Measurements from ENCODE around the gene IL18RAP.

Gene IL18RAP

GRCh38 chr2:102399499-102400141 is 23.3 kb upstream of the IL18RAP start:
- Histone ChIP-seq H3K23ac (ENCODE audit: low read depth, low read length, poor library complexity) (no peak overlapping the region), H3K14ac (ENCODE audit: low read length) (no peak overlapping the region), H2AFZ (ENCODE audit: low read length) (no peak overlapping the region), H2BK12ac (ENCODE audit: low read length) (no peak overlapping the region), H2BK120ac (ENCODE audit: low read depth, low read length) (no peak overlapping the region), H3K9me3 (replicated peaks in 1 of 2; ENCODE audit: control insufficient read depth in 2 of 2, insufficient read depth in 1 of 2, low read depth in 1 of 2, low read length in 2 of 2) (no peaks in the 10 kb centered on the region), H3K9ac (ENCODE audit: low read depth, low read length, poor library complexity) (no peak overlapping the region), H3K79me1 (ENCODE audit: low read depth, low read length) (no peaks in the 10 kb centered on the region), H3K27ac (replicated peaks; ENCODE audit: low read length) (no peak overlapping the region), H3K4me2 (ENCODE audit: insufficient read depth, low read length, poor library complexity, severe bottlenecking) (no peak overlapping the region), H4K8ac (ENCODE audit: low read depth, low read length) (no peak overlapping the region), H3K18ac (ENCODE audit: low read length) (no peak overlapping the region), H2AK5ac (ENCODE audit: low read depth, low read length) (no peak overlapping the region), H3K4ac (ENCODE audit: low read length) (no peak overlapping the region), H4K91ac (ENCODE audit: low read depth, low read length, poor library complexity) (no peak overlapping the region), H3K36me3 (replicated peaks in 1 of 2; ENCODE audit: control insufficient read depth in 2 of 2, insufficient read depth in 2 of 2, low read length in 2 of 2) (no peaks in the 10 kb centered on the region), H3K4me3 (ENCODE audit: low read length in 2 of 2) (no peak overlapping the region), H2BK5ac (ENCODE audit: low read length) (no peak overlapping the region), H3K27me3 (ENCODE audit: control insufficient read depth in 3 of 3, insufficient read depth in 3 of 3, low read depth in 1 of 3, low read length in 3 of 3) (no peaks in the 10 kb centered on the region), H3K4me1 (ENCODE audit: control insufficient read depth in 2 of 2, insufficient read depth in 1 of 2, low read depth in 1 of 2, low read length in 2 of 2) (no peaks in the 10 kb centered on the region), H2BK15ac (ENCODE audit: low read length) (no peak overlapping the region)
- no CpG with 5 or more reads among the region's 7 CpGs for WGBS, 2 donors (ENCODE audit: extremely low coverage in 2 of 2, insufficient read length in 2 of 2, insufficient replicate concordance in 1 of 2)
- DNase-seq (ENCODE audit: low spot score) = no peak

DNA sequence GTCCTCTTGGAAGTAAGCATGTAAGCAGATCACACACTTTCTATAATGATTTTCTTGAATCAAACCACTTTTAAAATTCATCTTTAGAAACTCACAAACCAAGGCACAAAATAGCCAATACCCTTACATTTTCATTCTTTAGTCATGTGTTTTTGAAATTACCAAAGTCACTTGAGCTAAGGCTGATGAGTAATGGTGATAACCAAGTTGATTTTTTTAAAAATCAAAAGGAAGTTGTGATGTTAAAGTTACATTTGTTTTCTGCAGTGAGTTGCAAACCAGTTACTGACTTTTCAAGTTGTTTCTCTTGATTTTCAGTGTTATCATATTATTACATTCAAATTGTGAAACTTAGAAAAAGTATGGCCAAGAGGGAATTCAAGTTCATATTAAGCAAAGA is 21.5 kb upstream of the IL18RAP start:
- no peak overlapping the region for H2BK15ac ChIP-seq (ENCODE audit: low read length)
- H3K27ac ChIP-seq (replicated peaks; ENCODE audit: low read length) = no peak overlapping the region
- H3K4me2 ChIP-seq (ENCODE audit: insufficient read depth, low read length, poor library complexity, severe bottlenecking) = no peak overlapping the region
- H2BK120ac ChIP-seq (ENCODE audit: low read depth, low read length) = no peak overlapping the region
- DNase-seq (ENCODE audit: low spot score) = no peak
- no peak overlapping the region for H3K4me3 ChIP-seq (ENCODE audit: low read length in 2 of 2)
- H3K36me3 ChIP-seq (replicated peaks in 1 of 2; ENCODE audit: control insufficient read depth in 2 of 2, insufficient read depth in 2 of 2, low read length in 2 of 2) = no peaks in the 10 kb centered on the region
- no peak overlapping the region for H4K91ac ChIP-seq (ENCODE audit: low read depth, low read length, poor library complexity)
- no peak overlapping the region for H3K4ac ChIP-seq (ENCODE audit: low read length)
- no peak overlapping the region for H3K9ac ChIP-seq (ENCODE audit: low read depth, low read length, poor library complexity)
- no peak overlapping the region for H4K8ac ChIP-seq (ENCODE audit: low read depth, low read length)
- H3K27me3 ChIP-seq (ENCODE audit: control insufficient read depth in 3 of 3, insufficient read depth in 3 of 3, low read depth in 1 of 3, low read length in 3 of 3) = no peaks in the 10 kb centered on the region
- no peak overlapping the region for H2AK5ac ChIP-seq (ENCODE audit: low read depth, low read length)
- H2AFZ ChIP-seq (ENCODE audit: low read length) = no peak overlapping the region
- H3K14ac ChIP-seq (ENCODE audit: low read length) = no peak overlapping the region
- no peaks in the 10 kb centered on the region for H3K9me3 ChIP-seq (replicated peaks in 1 of 2; ENCODE audit: control insufficient read depth in 2 of 2, insufficient read depth in 1 of 2, low read depth in 1 of 2, low read length in 2 of 2)
- H3K79me1 ChIP-seq (ENCODE audit: low read depth, low read length) = no peaks in the 10 kb centered on the region
- H2BK5ac ChIP-seq (ENCODE audit: low read length) = no peak overlapping the region
- no peak overlapping the region for H2BK12ac ChIP-seq (ENCODE audit: low read length)
- H3K23ac ChIP-seq (ENCODE audit: low read depth, low read length, poor library complexity) = no peak overlapping the region
- H3K4me1 ChIP-seq (ENCODE audit: control insufficient read depth in 2 of 2, insufficient read depth in 1 of 2, low read depth in 1 of 2, low read length in 2 of 2) = no peaks in the 10 kb centered on the region
- H3K18ac ChIP-seq (ENCODE audit: low read length) = no peak overlapping the region

DNA sequence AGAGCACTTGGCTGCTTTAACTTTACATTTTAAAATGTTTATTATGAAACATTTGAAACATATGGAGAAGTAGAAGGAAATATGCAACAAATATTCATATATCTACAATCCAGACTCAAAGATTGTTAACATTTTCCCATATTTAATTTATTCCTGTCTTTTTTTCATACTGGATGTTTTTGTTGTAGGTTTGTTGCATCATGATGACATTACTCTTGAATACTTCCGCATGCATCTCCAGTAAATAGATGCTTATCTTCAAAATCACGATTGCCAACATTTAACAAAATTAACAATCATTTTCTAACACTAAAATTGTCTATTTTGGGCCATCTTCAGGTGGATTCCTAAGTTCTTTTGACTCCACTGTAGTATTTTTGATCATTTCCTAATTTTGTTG is 21.1 kb upstream of the IL18RAP start:
- Histone ChIP-seq H4K8ac (ENCODE audit: low read depth, low read length) (no peak overlapping the region), H3K4me3 (ENCODE audit: low read length in 2 of 2) (no peak overlapping the region), H2BK120ac (ENCODE audit: low read depth, low read length) (no peak overlapping the region), H3K27ac (replicated peaks; ENCODE audit: low read length) (no peak overlapping the region), H3K18ac (ENCODE audit: low read length) (no peak overlapping the region), H3K9ac (ENCODE audit: low read depth, low read length, poor library complexity) (no peak overlapping the region), H3K9me3 (replicated peaks in 1 of 2; ENCODE audit: control insufficient read depth in 2 of 2, insufficient read depth in 1 of 2, low read depth in 1 of 2, low read length in 2 of 2) (no peaks in the 10 kb centered on the region), H2AK5ac (ENCODE audit: low read depth, low read length) (no peak overlapping the region), H3K79me1 (ENCODE audit: low read depth, low read length) (no peaks in the 10 kb centered on the region), H2AFZ (ENCODE audit: low read length) (no peak overlapping the region), H3K4me1 (ENCODE audit: control insufficient read depth in 2 of 2, insufficient read depth in 1 of 2, low read depth in 1 of 2, low read length in 2 of 2) (no peaks in the 10 kb centered on the region), H3K14ac (ENCODE audit: low read length) (no peak overlapping the region), H3K27me3 (ENCODE audit: control insufficient read depth in 3 of 3, insufficient read depth in 3 of 3, low read depth in 1 of 3, low read length in 3 of 3) (no peaks in the 10 kb centered on the region), H3K4me2 (ENCODE audit: insufficient read depth, low read length, poor library complexity, severe bottlenecking) (no peak overlapping the region), H3K23ac (ENCODE audit: low read depth, low read length, poor library complexity) (no peak overlapping the region), H2BK15ac (ENCODE audit: low read length) (no peak overlapping the region), H4K91ac (ENCODE audit: low read depth, low read length, poor library complexity) (no peak overlapping the region), H3K4ac (ENCODE audit: low read length) (no peak overlapping the region), H2BK5ac (ENCODE audit: low read length) (no peak overlapping the region), H3K36me3 (replicated peaks in 1 of 2; ENCODE audit: control insufficient read depth in 2 of 2, insufficient read depth in 2 of 2, low read length in 2 of 2) (no peaks in the 10 kb centered on the region), H2BK12ac (ENCODE audit: low read length) (no peak overlapping the region)
- no peak for DNase-seq (ENCODE audit: low spot score)
- no CpG with 5 or more reads among the region's 2 CpGs for WGBS, 2 donors (ENCODE audit: extremely low coverage in 2 of 2, insufficient read length in 2 of 2, insufficient replicate concordance in 1 of 2)

- WGBS, 2 donors (ENCODE audit: extremely low coverage in 2 of 2, insufficient read length in 2 of 2, insufficient replicate concordance in 1 of 2) = no CpG with 5 or more reads among the region's 3 CpGs
- H3K4me2 ChIP-seq (ENCODE audit: insufficient read depth, low read length, poor library complexity, severe bottlenecking) = no peak overlapping the region
- H3K4me1 ChIP-seq (ENCODE audit: control insufficient read depth in 2 of 2, insufficient read depth in 1 of 2, low read depth in 1 of 2, low read length in 2 of 2) = no peaks in the 10 kb centered on the region
- no peaks in the 10 kb centered on the region for H3K36me3 ChIP-seq (replicated peaks in 1 of 2; ENCODE audit: control insufficient read depth in 2 of 2, insufficient read depth in 2 of 2, low read length in 2 of 2)
- H2BK12ac ChIP-seq (ENCODE audit: low read length) = no peak overlapping the region
- H3K14ac ChIP-seq (ENCODE audit: low read length) = no peak overlapping the region
- H3K27me3 ChIP-seq (ENCODE audit: control insufficient read depth in 3 of 3, insufficient read depth in 3 of 3, low read depth in 1 of 3, low read length in 3 of 3) = no peaks in the 10 kb centered on the region
- no peaks in the 10 kb centered on the region for H3K79me1 ChIP-seq (ENCODE audit: low read depth, low read length)
- H4K91ac ChIP-seq (ENCODE audit: low read depth, low read length, poor library complexity) = no peak overlapping the region
- no peak overlapping the region for H3K9ac ChIP-seq (ENCODE audit: low read depth, low read length, poor library complexity)
- H2BK5ac ChIP-seq (ENCODE audit: low read length) = no peak overlapping the region
- H3K18ac ChIP-seq (ENCODE audit: low read length) = no peak overlapping the region
- H3K4me3 ChIP-seq (ENCODE audit: low read length in 2 of 2) = no peak overlapping the region
- no peak overlapping the region for H3K23ac ChIP-seq (ENCODE audit: low read depth, low read length, poor library complexity)
- no peak overlapping the region for H4K8ac ChIP-seq (ENCODE audit: low read depth, low read length)
- no peak overlapping the region for H3K4ac ChIP-seq (ENCODE audit: low read length)
- no peak overlapping the region for H2AK5ac ChIP-seq (ENCODE audit: low read depth, low read length)
- no peak overlapping the region for H2AFZ ChIP-seq (ENCODE audit: low read length)
- no peak overlapping the region for H2BK120ac ChIP-seq (ENCODE audit: low read depth, low read length)
- H2BK15ac ChIP-seq (ENCODE audit: low read length) = no peak overlapping the region
- no peaks in the 10 kb centered on the region for H3K9me3 ChIP-seq (replicated peaks in 1 of 2; ENCODE audit: control insufficient read depth in 2 of 2, insufficient read depth in 1 of 2, low read depth in 1 of 2, low read length in 2 of 2)
- no peak overlapping the region for H3K27ac ChIP-seq (replicated peaks; ENCODE audit: low read length)
- DNase-seq (ENCODE audit: low spot score) = no peak
Observed at GRCh38 chr2:102410952-102411351, 12.0 kb upstream of the IL18RAP start.

All from neuronal stem cell (in vitro differentiated cells).